ENCODE data around the gene CAMKK1. TPM values are rescaled to one million over a fixed set of nuclear protein-coding genes. Genes with fewer than 3 reads are reported as not detected.

Gene CAMKK1
- total and polyA plus RNA-seq, 7 donors: 0.91 to 2.3 (median 1.5) TPM

- intact Hi-C loops (cut with DNase I): no loop called here
- TF ChIP-seq CTCF (IDR thresholded peaks at IDR 0.05): no peak
- no peak for DNase-seq
- H3K27me3 ChIP-seq (ENCODE audit: insufficient read depth in 3 of 3, low read length in 2 of 3): no peaks in the 10 kb centered on the region
- H3K27ac ChIP-seq: no peak overlapping the region
- WGBS, 3 donors: 65 to 74% (median 69%) methylated on average over 15 of the region's 15 CpGs
- H3K4me3 ChIP-seq: no peak overlapping the region
- ATAC-seq: no peak
- H3K4me1 ChIP-seq: peaks cover 19% of the 10 kb centered on the region
- H3K36me3 ChIP-seq (ENCODE audit: insufficient read depth in 1 of 2, low read depth in 1 of 2): no peaks in the 10 kb centered on the region
- no peaks in the 10 kb centered on the region for H3K9me3 ChIP-seq
These were observed 3.5 kb upstream of the CAMKK1 start for GRCh38 chr17:3896108-3896967.

GRCh38 chr17:3895354-3895753 lies 2.5 kb upstream of the CAMKK1 start:
- WGBS, 3 donors: 97 to 100% (median 99%) methylated on average over 3 of the region's 3 CpGs
- Histone ChIP-seq H3K9me3 (no peaks in the 10 kb centered on the region), H3K27ac (peak overlapping the region; percentile 68), H3K4me3 (no peak overlapping the region), H3K4me1 (peaks cover 19% of the 10 kb centered on the region), H3K36me3 (ENCODE audit: insufficient read depth in 1 of 2, low read depth in 1 of 2) (no peaks in the 10 kb centered on the region), H3K27me3 (ENCODE audit: insufficient read depth in 3 of 3, low read length in 2 of 3) (no peaks in the 10 kb centered on the region)
- no peak for DNase-seq
- no peak for TF ChIP-seq CTCF (IDR thresholded peaks at IDR 0.05)
- no peak for ATAC-seq
- intact Hi-C loops (cut with DNase I): no loop called here

GRCh38 chr17:3894911-3895343 lies 2.1 kb upstream of the CAMKK1 start:
- Histone ChIP-seq H3K9me3 (no peaks in the 10 kb centered on the region), H3K27ac (peak overlapping the region; percentile 68), H3K4me1 (peaks cover 19% of the 10 kb centered on the region), H3K36me3 (ENCODE audit: insufficient read depth in 1 of 2, low read depth in 1 of 2) (no peaks in the 10 kb centered on the region), H3K27me3 (ENCODE audit: insufficient read depth in 3 of 3, low read length in 2 of 3) (no peaks in the 10 kb centered on the region), H3K4me3 (no peak overlapping the region)
- DNase-seq (no peak), ATAC-seq (peak in 1 of 4 donors; percentile 2)
- WGBS, 3 donors: 20 to 32% (median 28%) methylated on average over 2 of the region's 2 CpGs
- intact Hi-C loops (cut with DNase I): no loop called here
- TF ChIP-seq CTCF (IDR thresholded peaks at IDR 0.05): no peak

GRCh38 chr17:3894188-3894587 lies 1.3 kb upstream of the CAMKK1 start:
- H3K4me3 ChIP-seq: no peak overlapping the region

More at GRCh38 chr17:3894188-3894587, 1.3 kb upstream of the CAMKK1 start:
- ATAC-seq (no peak), DNase-seq (no peak)
- Histone ChIP-seq H3K27ac (peak overlapping the region; percentile 68), H3K4me1 (peaks cover 19% of the 10 kb centered on the region), H3K36me3 (ENCODE audit: insufficient read depth in 1 of 2, low read depth in 1 of 2) (no peaks in the 10 kb centered on the region), H3K9me3 (no peaks in the 10 kb centered on the region), H3K27me3 (ENCODE audit: insufficient read depth in 3 of 3, low read length in 2 of 3) (no peaks in the 10 kb centered on the region)
- no peak for TF ChIP-seq CTCF (IDR thresholded peaks at IDR 0.05)
- intact Hi-C loops (cut with DNase I): no loop called here
- 69 to 91% (median 71%) methylated on average over 5 of the region's 5 CpGs for WGBS, 3 donors
